DOHH2 (cell line): ENCODE results near the gene PEX14.
"Not testable (repeated sequence)": the region's sequence is repeated elsewhere in the genome, so short reads cannot be mapped to it uniquely, and the experiment has no call there.

Experiments
- H3F3A ChIP-seq: fragments of 200-600 bp; sonication (generic), shearing (Covaris generic); 2 replicates; pipeline ENCODE4 v1.6.0; 2016; ENCODE audit warnings: antibody characterized with exemption, mild to moderate bottlenecking; ENCODE audit not compliant: control insufficient read depth, insufficient read depth
- H3K27ac ChIP-seq: fragments of 200-600 bp; sonication (generic); 2 replicates; pipeline ENCODE4 v1.5.1; 2014; ENCODE audit warnings: low read depth, mild to moderate bottlenecking, low read length, moderate library complexity
- H3K27me3 ChIP-seq: fragments of 200-600 bp; sonication (generic); 2 replicates; pipeline ENCODE4 v1.6.1; 2014; ENCODE audit warnings: mild to moderate bottlenecking, low read length, mixed read lengths; ENCODE audit not compliant: control insufficient read depth
- H3K36me3 ChIP-seq: fragments of 200-600 bp; sonication (generic); 2 replicates; pipeline ENCODE4 v1.6.1; 2014; ENCODE audit warnings: mild to moderate bottlenecking, low read length, moderate library complexity, mixed read lengths; ENCODE audit not compliant: control insufficient read depth
- H3K4me1 ChIP-seq: fragments of 200-600 bp; sonication (generic); 2 replicates; pipeline ENCODE4 v1.6.1; 2014; ENCODE audit warnings: mild to moderate bottlenecking, low read length, mixed read lengths; ENCODE audit not compliant: control insufficient read depth
- H3K4me2 ChIP-seq: fragments of 200-600 bp; sonication (generic); 2 replicates; pipeline ENCODE4 v1.6.0; 2014; ENCODE audit warnings: mild to moderate bottlenecking, low read length, moderate library complexity
- H3K4me3 ChIP-seq: fragments of 200-600 bp; sonication (generic); 2 replicates; pipeline ENCODE4 v1.5.1; 2014; ENCODE audit warnings: mild to moderate bottlenecking, low read length, mixed read lengths
- H3K79me2 ChIP-seq: fragments of 200-600 bp; sonication (generic); 2 replicates; pipeline ENCODE4 v1.6.1; 2014; ENCODE audit warnings: mild to moderate bottlenecking, low read length, mixed read lengths; ENCODE audit not compliant: control insufficient read depth
- H3K9me2 ChIP-seq: fragments of 200-600 bp; sonication (generic); replicated peaks from 2 replicates; pipeline ENCODE4 v1.6.1; 2014; ENCODE audit warnings: mild to moderate bottlenecking, low read length, mixed read lengths; ENCODE audit not compliant: control insufficient read depth
- H3K9me3 ChIP-seq: fragments of 200-600 bp; sonication (generic); 2 replicates; pipeline ENCODE4 v1.6.1; 2014; ENCODE audit warnings: antibody characterized with exemption, low read length, mixed read lengths; ENCODE audit not compliant: control insufficient read depth, insufficient read depth
- H4K20me1 ChIP-seq: fragments of 200-600 bp; sonication (generic); 2 replicates; pipeline ENCODE4 v1.6.0; 2014; ENCODE audit warnings: low read depth, mild to moderate bottlenecking, antibody characterized with exemption, low read length, moderate library complexity; ENCODE audit not compliant: control insufficient read depth, insufficient read depth
- CTCF ChIP-seq: fragments of 200-600 bp; sonication (generic); IDR thresholded peaks from one replicate; pipeline ENCODE4 v1.5.1; 2014; ENCODE audit warnings: antibody characterized with exemption, mild to moderate bottlenecking, low read depth, low read length; ENCODE audit not compliant: poor library complexity, severe bottlenecking
- EZH2phosphoT487 ChIP-seq: fragments of 200-600 bp; sonication (generic); IDR thresholded peaks from 2 replicates; pipeline ENCODE4 v1.6.1; 2017; ENCODE audit warnings: borderline replicate concordance, mild to moderate bottlenecking, antibody characterized with exemption, low read length, moderate library complexity, mixed read lengths

The PEX14 gene

GRCh38 chr1:10451287-10451686, 23.5 kb upstream of the PEX14 start:
- TF ChIP-seq EZH2phosphoT487 (no peak), CTCF (no peak)
- no peaks in the 10 kb centered on the region for H3K9me2 ChIP-seq
- no peaks in the 10 kb centered on the region for H4K20me1 ChIP-seq
- H3K4me1 ChIP-seq = no peaks in the 10 kb centered on the region
- H3K27me3 ChIP-seq = no peaks in the 10 kb centered on the region
- no peaks in the 10 kb centered on the region for H3K9me3 ChIP-seq
- H3K36me3 ChIP-seq = no peaks in the 10 kb centered on the region
- H3K4me2 ChIP-seq = no peak overlapping the region
- no peak overlapping the region for H3K27ac ChIP-seq
- peaks cover 7% of the 10 kb centered on the region for H3F3A ChIP-seq
- no peak overlapping the region for H3K4me3 ChIP-seq
- no peaks in the 10 kb centered on the region for H3K79me2 ChIP-seq

- H3K4me3 ChIP-seq = no peak overlapping the region
- peaks cover 7% of the 10 kb centered on the region; the same call in 1 of the 2 replicates for H3K4me1 ChIP-seq
- H3K9me2 ChIP-seq = no peaks in the 10 kb centered on the region
- H3K27ac ChIP-seq = no peak overlapping the region
- H3F3A ChIP-seq = peaks cover 10% of the 10 kb centered on the region
- no peaks in the 10 kb centered on the region for H3K9me3 ChIP-seq
- no peaks in the 10 kb centered on the region for H3K79me2 ChIP-seq
- no peak overlapping the region for H3K4me2 ChIP-seq
- no peaks in the 10 kb centered on the region for H3K27me3 ChIP-seq
- no peaks in the 10 kb centered on the region for H4K20me1 ChIP-seq
- TF ChIP-seq EZH2phosphoT487 (no peak), CTCF (peak; percentile 16)
- peaks cover 16% of the 10 kb centered on the region for H3K36me3 ChIP-seq
These were observed 18.7 kb upstream of the PEX14 start for GRCh38 chr1:10456048-10456447.

GRCh38 chr1:10456661-10457060, 18.1 kb upstream of the PEX14 start:
- H3K9me2 ChIP-seq = no peaks in the 10 kb centered on the region
- H3K4me1 ChIP-seq = peaks cover 7% of the 10 kb centered on the region; the same call in 1 of the 2 replicates
- H3K4me3 ChIP-seq = no peak overlapping the region
- H3F3A ChIP-seq = peaks cover 6% of the 10 kb centered on the region
- TF ChIP-seq CTCF (no peak), EZH2phosphoT487 (no peak)
- H4K20me1 ChIP-seq = no peaks in the 10 kb centered on the region
- no peaks in the 10 kb centered on the region for H3K9me3 ChIP-seq
- no peak overlapping the region for H3K4me2 ChIP-seq
- H3K27me3 ChIP-seq = no peaks in the 10 kb centered on the region
- peaks cover 22% of the 10 kb centered on the region for H3K36me3 ChIP-seq
- H3K79me2 ChIP-seq = no peaks in the 10 kb centered on the region
- H3K27ac ChIP-seq = no peak overlapping the region

GRCh38 chr1:10457462-10457861, 17.3 kb upstream of the PEX14 start:
- H3K9me2 ChIP-seq, H3K4me2 ChIP-seq, H3K79me2 ChIP-seq, H3K27me3 ChIP-seq, H3F3A ChIP-seq, H4K20me1 ChIP-seq, H3K4me1 ChIP-seq, H3K4me3 ChIP-seq, H3K9me3 ChIP-seq, H3K27ac ChIP-seq: not testable (repeated sequence)
- peaks cover 26% of the 10 kb centered on the region for H3K36me3 ChIP-seq
